Measurements from ENCODE around the gene ACTRT2.

Gene ACTRT2

DNA sequence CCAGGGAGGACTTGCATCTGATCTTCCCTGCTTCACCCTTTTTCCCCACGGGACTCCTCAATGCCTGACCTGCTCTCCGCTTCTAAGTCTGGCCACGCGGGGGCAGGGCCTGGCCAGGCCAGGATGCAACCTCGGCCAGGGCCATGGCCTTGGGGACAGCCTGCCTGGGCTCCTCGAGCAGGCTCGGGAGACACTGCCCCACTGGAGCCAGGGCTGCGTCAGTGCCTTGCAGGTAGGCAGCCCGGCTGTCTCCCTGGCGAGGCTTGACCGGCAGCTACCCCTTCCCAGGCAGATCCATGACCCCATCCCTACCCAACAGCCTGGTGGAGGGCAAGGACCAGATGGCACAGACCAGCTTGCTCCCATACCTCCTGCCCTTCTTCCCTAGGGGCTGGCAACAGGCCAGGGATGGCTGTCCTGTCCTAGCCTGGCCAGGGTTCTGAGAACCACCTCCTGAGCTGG lies 45.0 kb downstream of the ACTRT2 start:
- no peaks in the 10 kb centered on the region for H3K36me3 ChIP-seq (ENCODE audit: control insufficient read depth, insufficient read depth, low read length)
- H3K4me3 ChIP-seq (ENCODE audit: extremely low read depth, insufficient read depth, low read length, poor library complexity, severe bottlenecking) = no peak overlapping the region
- no peaks in the 10 kb centered on the region for H3K9me3 ChIP-seq (ENCODE audit: control insufficient read depth, low read length)
- H3K27ac ChIP-seq (ENCODE audit: low read depth, low read length, severe bottlenecking) = no peak overlapping the region
- 20 to 36% methylated on average over 6 to 11 of the region's 11 CpGs for WGBS, 2 experiments (ENCODE audit: insufficient coverage in 2 of 2)
- H3K4me1 ChIP-seq (ENCODE audit: control insufficient read depth, insufficient read depth, low read length, poor library complexity, severe bottlenecking) = peaks cover 11% of the 10 kb centered on the region

DNA sequence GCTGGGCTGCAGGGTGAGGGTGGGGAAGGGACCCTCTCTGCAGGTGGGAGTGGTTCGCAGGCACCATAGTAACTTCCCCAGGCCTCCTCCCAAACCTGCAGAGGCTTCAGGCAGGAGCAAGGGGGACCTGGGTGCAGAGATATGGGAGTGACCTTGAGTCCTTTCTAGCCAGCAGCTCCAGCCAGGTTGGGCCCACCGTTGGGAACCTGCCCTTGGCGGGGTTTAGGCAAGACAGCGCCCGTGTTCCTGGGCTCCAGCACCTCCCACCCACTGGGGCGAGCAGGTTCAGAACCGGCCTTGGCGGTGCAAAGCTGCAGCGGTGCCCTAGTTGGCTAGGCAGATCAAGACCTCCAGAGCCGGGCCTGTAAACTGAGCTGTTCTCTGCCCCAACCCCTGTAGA lies 45.6 kb downstream of the ACTRT2 start:
- no peaks in the 10 kb centered on the region for H3K9me3 ChIP-seq (ENCODE audit: control insufficient read depth, low read length)
- 65 to 76% methylated on average over 9 of the region's 10 CpGs for WGBS, 2 experiments (ENCODE audit: insufficient coverage in 2 of 2)
- no peak overlapping the region for H3K27ac ChIP-seq (ENCODE audit: low read depth, low read length, severe bottlenecking)
- H3K36me3 ChIP-seq (ENCODE audit: control insufficient read depth, insufficient read depth, low read length) = no peaks in the 10 kb centered on the region
- no peak overlapping the region for H3K4me3 ChIP-seq (ENCODE audit: extremely low read depth, insufficient read depth, low read length, poor library complexity, severe bottlenecking)
- peaks cover 11% of the 10 kb centered on the region for H3K4me1 ChIP-seq (ENCODE audit: control insufficient read depth, insufficient read depth, low read length, poor library complexity, severe bottlenecking)

DNA sequence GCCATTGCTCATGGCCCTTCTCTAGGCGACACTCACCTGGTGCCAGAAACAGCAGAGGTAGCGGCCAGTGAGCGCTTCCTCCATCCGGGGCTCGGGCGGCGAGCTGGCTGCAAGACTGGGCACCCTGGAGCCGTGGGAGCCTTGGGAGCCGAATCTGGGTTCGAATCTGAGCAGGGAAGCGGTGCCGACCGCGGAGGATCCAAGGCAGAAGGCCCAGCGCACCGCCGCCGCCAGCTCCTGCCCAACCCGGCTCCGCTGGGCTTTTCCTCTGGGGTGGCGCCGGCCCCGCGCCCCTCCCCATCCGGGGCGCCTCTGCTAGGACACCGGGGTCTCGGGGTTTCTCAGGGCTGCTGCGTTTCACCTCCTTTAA lies 46.0 kb downstream of the ACTRT2 start:
- Histone ChIP-seq H3K27ac (ENCODE audit: low read depth, low read length, severe bottlenecking) (no peak overlapping the region), H3K4me3 (ENCODE audit: extremely low read depth, insufficient read depth, low read length, poor library complexity, severe bottlenecking) (no peak overlapping the region), H3K9me3 (ENCODE audit: control insufficient read depth, low read length) (no peaks in the 10 kb centered on the region), H3K4me1 (ENCODE audit: control insufficient read depth, insufficient read depth, low read length, poor library complexity, severe bottlenecking) (peaks cover 11% of the 10 kb centered on the region), H3K36me3 (ENCODE audit: control insufficient read depth, insufficient read depth, low read length) (no peaks in the 10 kb centered on the region)
- WGBS, 2 experiments (ENCODE audit: insufficient coverage in 2 of 2) = 18 to 20% methylated on average over 17 to 29 of the region's 29 CpGs

DNA sequence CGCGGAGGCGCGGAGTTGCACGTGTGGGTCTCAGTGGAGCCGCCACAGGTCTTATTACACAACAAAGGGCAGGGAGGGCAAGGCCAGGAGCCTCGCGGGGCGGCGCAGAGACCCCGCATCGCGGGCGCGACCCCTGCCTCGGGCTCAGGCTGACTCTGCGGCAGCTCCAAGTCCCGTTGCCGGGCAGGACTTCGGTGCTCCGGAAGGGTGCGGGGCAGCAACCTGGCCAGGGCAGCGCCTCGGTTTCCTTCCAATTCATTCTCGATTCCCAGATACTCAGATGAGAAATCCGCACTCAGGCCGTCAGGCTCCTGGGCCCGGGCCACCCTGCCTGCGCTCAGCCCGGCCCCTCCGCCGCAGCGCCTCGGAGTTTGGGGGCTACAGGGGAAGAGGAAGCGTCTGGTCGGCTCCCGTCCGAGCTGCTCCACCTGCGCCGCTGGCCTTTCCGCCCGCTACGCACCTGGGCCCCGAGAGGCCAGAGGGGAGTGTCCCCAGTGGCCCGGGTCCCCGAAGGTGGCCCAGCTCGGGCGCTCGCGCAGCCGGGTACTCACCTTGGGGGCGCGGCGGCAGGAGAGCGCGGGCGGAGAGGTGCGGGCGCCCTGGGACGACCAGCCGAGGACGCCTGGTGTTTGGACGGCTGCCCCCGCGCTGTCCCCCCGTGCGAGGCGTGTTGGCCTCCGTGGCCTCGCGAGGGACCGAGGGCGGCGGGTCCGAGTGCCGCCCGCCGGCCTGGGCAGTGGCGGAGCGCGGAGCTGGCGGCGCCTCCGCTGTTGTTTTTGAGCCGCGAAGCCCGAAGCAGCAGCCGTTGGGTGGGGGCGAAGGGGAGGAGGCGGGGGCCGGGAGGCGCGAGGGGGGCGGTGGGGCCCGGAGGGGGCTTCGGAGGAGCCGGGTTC lies 46.6 kb downstream of the ACTRT2 start:
- 2 to 3% methylated on average over 57 to 74 of the region's 97 CpGs for WGBS, 2 experiments (ENCODE audit: insufficient coverage in 2 of 2)
- H3K9me3 ChIP-seq (ENCODE audit: control insufficient read depth, low read length) = no peaks in the 10 kb centered on the region
- peak overlapping the region; percentile 34 for H3K4me3 ChIP-seq (ENCODE audit: extremely low read depth, insufficient read depth, low read length, poor library complexity, severe bottlenecking)
- H3K36me3 ChIP-seq (ENCODE audit: control insufficient read depth, insufficient read depth, low read length) = no peaks in the 10 kb centered on the region
- H3K27ac ChIP-seq (ENCODE audit: low read depth, low read length, severe bottlenecking) = no peak overlapping the region
- H3K4me1 ChIP-seq (ENCODE audit: control insufficient read depth, insufficient read depth, low read length, poor library complexity, severe bottlenecking) = peaks cover 11% of the 10 kb centered on the region

DNA sequence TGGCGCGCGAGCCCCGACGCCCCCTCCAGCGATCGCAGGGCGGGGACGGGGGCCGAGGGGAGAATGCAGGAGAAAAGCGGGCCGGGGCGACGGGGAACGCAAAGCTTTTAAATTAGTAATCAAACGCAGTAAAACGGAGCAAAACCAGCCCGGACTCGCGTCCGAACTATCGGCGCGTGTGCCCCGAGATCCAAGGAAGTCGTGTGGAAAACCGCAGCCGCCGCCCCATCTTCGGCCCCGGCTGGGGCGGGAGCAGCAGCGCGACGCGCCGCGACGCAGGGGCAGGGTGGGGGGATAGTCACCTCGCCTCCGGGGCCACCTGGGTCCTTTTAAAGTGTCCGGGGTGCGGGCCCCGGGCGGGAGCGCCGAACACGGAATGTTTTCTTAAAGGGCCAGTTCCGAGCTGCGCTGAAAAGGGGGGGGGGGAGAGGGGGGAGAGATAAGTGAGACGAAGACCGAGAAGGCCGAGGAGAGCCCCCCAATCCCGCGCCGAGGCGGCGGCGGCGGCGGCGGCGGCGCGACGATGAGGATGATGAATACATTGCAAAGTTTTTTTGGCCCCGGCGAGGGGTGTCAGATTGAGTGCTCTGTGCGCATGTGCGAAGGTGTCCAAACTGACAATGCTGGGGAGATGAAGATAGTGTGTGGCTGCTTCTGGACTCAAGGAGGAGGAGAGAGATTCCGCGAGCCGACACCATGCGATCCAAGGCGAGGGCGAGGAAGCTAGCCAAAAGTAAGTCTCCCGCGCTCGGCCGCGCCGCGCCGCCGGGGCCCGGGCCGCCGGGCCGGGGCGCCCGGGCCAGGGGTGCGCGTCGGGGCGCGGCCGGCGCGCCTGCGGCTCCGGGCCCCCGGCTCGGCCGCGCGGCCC lies 47.5 kb downstream of the ACTRT2 start, which contains the start of gene PRDM16:
TSS of gene PRDM16 (plus strand) at position 640 of the 868 bp plus-strand sequence. CDS start at position 697, 57 bp downstream.
- Histone ChIP-seq H3K4me1 (ENCODE audit: control insufficient read depth, insufficient read depth, low read length, poor library complexity, severe bottlenecking) (peaks cover 13% of the 10 kb centered on the region), H3K4me3 (ENCODE audit: extremely low read depth, insufficient read depth, low read length, poor library complexity, severe bottlenecking) (peak within 1 kb of the TSS; percentile 43), H3K36me3 (ENCODE audit: control insufficient read depth, insufficient read depth, low read length) (no peaks in the 10 kb centered on the region), H3K9me3 (ENCODE audit: control insufficient read depth, low read length) (no peaks in the 10 kb centered on the region), H3K27ac (ENCODE audit: low read depth, low read length, severe bottlenecking) (no peak within 1 kb of the TSS)
- 0 to 3% methylated on average over 33 to 72 of the region's 106 CpGs for WGBS, 2 experiments (ENCODE audit: insufficient coverage in 2 of 2)

DNA sequence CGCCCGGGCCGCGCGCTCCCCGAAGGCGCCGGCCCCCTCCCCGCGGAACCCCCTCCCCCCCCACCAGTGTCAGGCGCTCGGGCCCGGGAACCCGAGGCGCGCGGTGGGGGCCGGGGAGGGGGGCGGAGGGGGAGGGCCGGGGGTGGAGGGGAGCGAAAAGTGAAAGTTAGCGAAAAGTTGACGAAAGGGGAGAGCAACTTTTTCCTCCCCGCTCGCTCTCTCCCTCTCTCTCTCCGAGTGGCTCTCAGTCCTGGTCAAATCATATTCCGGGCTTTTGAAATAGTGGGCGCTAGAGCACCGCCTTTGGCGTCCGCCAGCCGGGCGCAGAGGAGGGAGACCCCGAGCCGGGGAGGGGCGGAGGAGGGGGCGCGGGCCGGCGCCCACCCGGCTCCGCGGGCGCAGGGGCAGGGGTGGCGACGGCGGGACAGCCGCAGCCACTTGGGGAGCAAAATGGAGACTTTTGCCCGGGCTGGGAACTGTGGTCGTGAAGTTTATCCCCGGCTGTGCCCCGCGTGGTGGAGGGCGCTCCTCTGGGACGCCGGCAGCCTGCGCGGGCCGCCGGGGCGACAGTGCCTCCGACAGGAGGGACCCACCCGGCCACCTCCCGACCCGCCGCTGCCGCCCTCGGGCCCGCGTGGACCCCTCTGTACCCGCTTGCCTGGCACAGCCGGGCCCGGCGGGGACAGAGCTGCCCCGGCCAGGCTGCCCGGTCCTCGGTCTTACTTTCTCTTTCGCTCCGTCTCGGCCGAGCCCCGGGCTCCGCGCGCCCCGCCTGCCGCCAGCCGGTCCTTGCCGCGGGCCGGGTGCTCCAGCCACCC lies 48.4 kb downstream of the ACTRT2 start:
- Histone ChIP-seq H3K9me3 (ENCODE audit: control insufficient read depth, low read length) (no peaks in the 10 kb centered on the region), H3K4me1 (ENCODE audit: control insufficient read depth, insufficient read depth, low read length, poor library complexity, severe bottlenecking) (peaks cover 17% of the 10 kb centered on the region), H3K27ac (ENCODE audit: low read depth, low read length, severe bottlenecking) (no peak overlapping the region), H3K36me3 (ENCODE audit: control insufficient read depth, insufficient read depth, low read length) (no peaks in the 10 kb centered on the region), H3K4me3 (ENCODE audit: extremely low read depth, insufficient read depth, low read length, poor library complexity, severe bottlenecking) (peak overlapping the region; percentile 43)
- 1% methylated on average over 46 to 63 of the region's 91 CpGs for whole genome bisulfite sequencing, 2 experiments (ENCODE audit: insufficient coverage in 2 of 2)

DNA sequence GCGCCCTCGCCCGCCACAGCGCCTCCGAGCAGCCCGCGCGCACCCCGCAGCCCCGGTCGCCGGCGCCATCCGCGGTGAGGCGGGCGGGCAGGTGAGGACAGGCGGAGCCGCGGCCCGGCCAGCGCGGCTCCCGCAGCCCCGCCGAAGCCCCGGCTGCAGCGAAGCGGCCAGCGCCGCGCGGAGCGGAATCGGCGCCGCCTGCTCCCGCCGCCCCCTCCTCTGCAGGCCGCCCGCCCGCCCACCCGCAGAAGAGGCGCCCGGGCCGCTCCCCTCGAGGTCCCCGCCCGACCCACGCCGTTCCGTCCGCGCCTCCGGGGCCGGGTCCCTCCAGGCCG lies 49.0 kb downstream of the ACTRT2 start:
- peaks cover 17% of the 10 kb centered on the region for H3K4me1 ChIP-seq (ENCODE audit: control insufficient read depth, insufficient read depth, low read length, poor library complexity, severe bottlenecking)
- WGBS, 2 experiments (ENCODE audit: insufficient coverage in 2 of 2) = 0 to 1% methylated on average over 21 to 23 of the region's 57 CpGs
- peak overlapping the region; percentile 43 for H3K4me3 ChIP-seq (ENCODE audit: extremely low read depth, insufficient read depth, low read length, poor library complexity, severe bottlenecking)
- no peaks in the 10 kb centered on the region for H3K36me3 ChIP-seq (ENCODE audit: control insufficient read depth, insufficient read depth, low read length)
- H3K27ac ChIP-seq (ENCODE audit: low read depth, low read length, severe bottlenecking) = no peak overlapping the region
- no peaks in the 10 kb centered on the region for H3K9me3 ChIP-seq (ENCODE audit: control insufficient read depth, low read length)

DNA sequence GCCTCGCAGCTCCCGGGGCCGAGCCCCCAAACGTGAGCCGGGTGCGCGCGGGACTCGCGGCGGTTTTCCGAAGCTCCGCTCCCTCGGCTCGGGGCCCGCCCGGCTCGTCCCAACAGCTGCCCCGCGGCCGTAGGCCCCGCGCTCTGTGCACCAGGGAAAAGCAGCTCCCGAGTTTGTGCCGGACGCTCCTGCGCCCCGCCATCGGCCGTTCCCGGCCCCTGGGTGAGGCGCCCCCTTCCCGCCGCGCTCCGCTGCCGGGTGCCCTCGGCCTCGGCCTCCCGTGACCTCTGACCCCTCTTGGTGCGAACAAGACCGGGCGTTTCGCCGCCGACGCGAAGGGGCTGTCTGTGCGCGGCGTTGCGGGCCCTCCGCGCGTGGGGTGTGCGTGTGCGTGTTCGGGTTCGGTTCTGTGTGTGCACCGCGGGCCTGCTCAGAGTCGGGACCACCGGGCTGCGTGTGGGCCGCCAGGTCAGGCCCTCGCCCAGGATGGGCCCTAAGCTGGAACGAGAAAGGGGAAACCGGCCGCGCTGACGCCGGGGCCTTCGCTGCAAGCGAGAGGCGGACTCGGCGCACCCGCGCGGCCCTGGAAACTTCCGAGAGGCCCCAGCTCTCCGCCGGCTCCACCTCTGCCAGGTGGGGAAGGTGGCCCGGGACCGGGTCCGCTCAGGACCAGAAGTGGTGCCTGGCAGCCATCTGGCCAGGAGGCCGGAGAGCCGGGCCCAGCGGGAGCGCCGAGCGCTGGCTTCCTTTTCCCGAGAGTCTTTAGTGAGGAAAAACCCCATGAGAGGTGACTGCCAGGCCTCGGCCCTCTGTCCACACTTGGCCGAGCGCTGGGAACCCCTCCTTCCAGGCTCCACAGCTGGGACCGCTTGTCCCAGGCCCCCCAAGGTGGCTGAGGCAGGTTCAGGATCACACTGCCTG lies 49.6 kb downstream of the ACTRT2 start:
- Histone ChIP-seq H3K9me3 (ENCODE audit: control insufficient read depth, low read length) (no peaks in the 10 kb centered on the region), H3K4me1 (ENCODE audit: control insufficient read depth, insufficient read depth, low read length, poor library complexity, severe bottlenecking) (peaks cover 17% of the 10 kb centered on the region), H3K36me3 (ENCODE audit: control insufficient read depth, insufficient read depth, low read length) (no peaks in the 10 kb centered on the region), H3K27ac (ENCODE audit: low read depth, low read length, severe bottlenecking) (no peak overlapping the region), H3K4me3 (ENCODE audit: extremely low read depth, insufficient read depth, low read length, poor library complexity, severe bottlenecking) (peak overlapping the region; percentile 25)
- 10 to 11% methylated on average over 88 to 89 of the region's 97 CpGs for WGBS, 2 experiments (ENCODE audit: insufficient coverage in 2 of 2)

DNA sequence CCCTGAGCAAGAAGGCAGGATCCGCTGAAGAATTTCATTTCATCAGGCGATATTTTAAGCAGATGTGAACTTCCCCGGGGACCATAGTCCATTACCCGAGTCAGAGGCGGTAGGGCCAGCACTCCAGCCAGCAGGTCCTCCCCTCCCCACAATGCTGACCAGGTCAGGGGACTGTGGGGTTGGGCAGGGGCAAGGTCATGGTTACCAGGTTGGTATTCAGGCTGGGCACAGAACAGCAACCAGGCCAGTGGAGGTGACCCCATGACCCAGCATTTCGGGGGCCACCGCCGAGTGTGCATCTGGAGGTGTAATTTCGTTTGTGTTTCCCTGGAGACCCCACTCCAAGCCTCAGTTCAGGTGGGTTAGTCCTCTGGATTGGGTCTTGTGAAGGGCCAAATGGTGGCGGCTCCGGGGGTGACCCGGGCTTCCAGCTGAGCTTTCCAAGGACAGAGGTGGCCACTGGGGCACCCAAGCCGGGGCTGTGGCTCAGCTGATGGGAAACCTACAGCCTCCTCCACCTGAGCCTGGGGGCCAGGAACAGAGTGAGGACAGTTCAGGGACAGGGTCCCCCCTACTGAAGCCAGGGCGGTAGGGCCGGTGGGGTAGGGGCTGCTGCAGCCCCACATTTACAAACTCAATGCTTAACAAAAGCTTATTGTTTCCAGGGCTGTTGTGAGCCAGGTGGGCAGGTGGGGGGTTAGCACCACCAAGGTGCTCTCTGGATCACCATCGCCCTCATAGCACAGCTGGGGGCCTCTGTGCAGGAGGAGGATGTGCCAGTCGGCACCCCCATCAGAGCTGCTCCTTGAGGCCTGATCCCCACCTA lies 50.5 kb downstream of the ACTRT2 start:
- no peaks in the 10 kb centered on the region for H3K9me3 ChIP-seq (ENCODE audit: control insufficient read depth, low read length)
- H3K36me3 ChIP-seq (ENCODE audit: control insufficient read depth, insufficient read depth, low read length) = no peaks in the 10 kb centered on the region
- peaks cover 17% of the 10 kb centered on the region for H3K4me1 ChIP-seq (ENCODE audit: control insufficient read depth, insufficient read depth, low read length, poor library complexity, severe bottlenecking)
- 65 to 79% methylated on average over 9 to 15 of the region's 17 CpGs for WGBS, 2 experiments (ENCODE audit: insufficient coverage in 2 of 2)
- H3K4me3 ChIP-seq (ENCODE audit: extremely low read depth, insufficient read depth, low read length, poor library complexity, severe bottlenecking) = no peak overlapping the region
- no peak overlapping the region for H3K27ac ChIP-seq (ENCODE audit: low read depth, low read length, severe bottlenecking)

Measured in mesodermal cell (in vitro differentiated cells).